HepG2 (cell line): ENCODE data around the gene ANGPTL5.

ENCODE experiments used
- ATF7 ChIP-seq, 2 experiments: fragments of 450-650 bp in 1 of 2; sonication (generic) in 1 of 2; formaldehyde crosslinking in 1 of 2; IDR thresholded peaks; 2 replicates each; pipeline versions ENCODE4 v1.4.0 to v1.6.1; 2016 to 2020; ENCODE audit warnings: antibody characterized with exemption in 1 of 2, mild to moderate bottlenecking in 1 of 2, missing genetic modification reagents in 1 of 2
- BHLHE40 ChIP-seq: IDR thresholded peaks from 2 replicates; pipeline ENCODE4 v1.6.1; 2011; ENCODE audit warnings: low read length, improper control_type of control experiment
- CHD2 ChIP-seq: IDR thresholded peaks from 2 replicates; pipeline ENCODE4 v1.6.1; 2011; ENCODE audit warnings: low read depth, low read length, improper control_type of control experiment
- ETV5 ChIP-seq: IDR thresholded peaks from 2 replicates; pipeline ENCODE4 v1.6.1; 2018; ENCODE audit warnings: missing biosample characterization, missing genetic modification reagents, inconsistent platforms, borderline replicate concordance
- MED8 ChIP-seq: sonication (generic); formaldehyde crosslinking; IDR thresholded peaks from 2 replicates; pipeline ENCODE4 v1.8.1; 2023; ENCODE audit warnings: mild to moderate bottlenecking, missing genetic modification reagents; ENCODE audit not compliant: insufficient replicate concordance
- RAD21 ChIP-seq: fragments of 450-650 bp; formaldehyde crosslinking; IDR thresholded peaks from 2 replicates; pipeline ENCODE4 v1.5.0; 2020; ENCODE audit warnings: mild to moderate bottlenecking
- RBM22 ChIP-seq: fragments of 200-400 bp; formaldehyde crosslinking; optimal IDR thresholded peaks from 2 replicates; pipeline ENCODE3; 2017; ENCODE audit warnings: mild to moderate bottlenecking, low read length, moderate library complexity
- SMARCE1 ChIP-seq: fragments of 450-650 bp; IDR thresholded peaks from 2 replicates; pipeline ENCODE4 v1.6.1; 2017; ENCODE audit warnings: borderline replicate concordance
- ZNF24 ChIP-seq: fragments of 450-650 bp; IDR thresholded peaks from 2 replicates; pipeline ENCODE4 v1.6.1; 2017; ENCODE audit warnings: antibody characterized with exemption, mild to moderate bottlenecking
- TF ChIP-seq, protein P1 (sequence below): sonication (generic); formaldehyde crosslinking; IDR thresholded peaks from 2 replicates; pipeline ENCODE4 v1.8.1; 2023; ENCODE audit warnings: missing genetic modification reagents, inconsistent platforms, borderline replicate concordance

DNA sequence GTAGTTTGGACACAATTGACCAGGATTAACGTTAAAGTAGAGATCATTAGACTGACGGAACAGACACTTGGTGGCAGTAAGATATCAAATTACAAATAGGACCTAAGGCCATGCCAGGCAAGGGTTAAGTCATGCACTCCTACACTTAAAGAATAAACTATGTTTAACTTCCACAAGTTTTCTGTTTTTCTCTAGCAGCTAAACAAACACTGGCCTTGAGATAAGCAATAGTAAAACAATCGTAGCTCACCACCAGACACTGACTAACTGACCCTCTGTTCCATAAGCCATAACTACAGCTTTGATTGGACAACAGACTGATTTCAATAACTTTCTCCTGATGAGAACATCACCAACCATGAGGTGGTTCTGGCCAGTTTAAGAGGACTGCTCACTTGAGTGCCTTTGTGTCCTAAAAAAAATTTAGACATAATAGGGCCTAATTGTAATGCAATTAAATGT, 3.5 kb downstream of the ANGPTL5 start:
- TF ChIP-seq ATF7 (IDR thresholded peaks at IDR 0.05) (no peak), ATF7 (CRISPR knock-in tag; IDR thresholded peaks at IDR 0.05) (no peak), ETV5 (CRISPR knock-in tag) (no peak), BHLHE40 (no peak), MED8 (no peak), RAD21 (CRISPR knock-in tag) (no peak), CHD2 (no peak), RBM22 (no peak), ZNF24 (no peak), SMARCE1 (no peak)
- TF ChIP-seq, protein P1, sequence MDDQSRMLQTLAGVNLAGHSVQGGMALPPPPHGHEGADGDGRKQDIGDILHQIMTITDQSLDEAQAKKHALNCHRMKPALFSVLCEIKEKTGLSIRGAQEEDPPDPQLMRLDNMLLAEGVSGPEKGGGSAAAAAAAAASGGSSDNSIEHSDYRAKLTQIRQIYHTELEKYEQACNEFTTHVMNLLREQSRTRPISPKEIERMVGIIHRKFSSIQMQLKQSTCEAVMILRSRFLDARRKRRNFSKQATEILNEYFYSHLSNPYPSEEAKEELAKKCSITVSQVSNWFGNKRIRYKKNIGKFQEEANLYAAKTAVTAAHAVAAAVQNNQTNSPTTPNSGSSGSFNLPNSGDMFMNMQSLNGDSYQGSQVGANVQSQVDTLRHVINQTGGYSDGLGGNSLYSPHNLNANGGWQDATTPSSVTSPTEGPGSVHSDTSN = no peak
